PC-3 (cell line): ENCODE data around the gene SAA4. TPM values are rescaled to one million over a fixed set of nuclear protein-coding genes. Genes with fewer than 3 reads are reported as not detected.
"Not testable (repeated sequence)": the region's sequence is repeated elsewhere in the genome, so short reads cannot be mapped to it uniquely, and the experiment has no call there.

Experiments
- ATAC-seq: fragments of 200-7000 bp; cut with Tn5 transposase; 2 replicates; pipeline ENCODE4 v1.9.1; 2020; ENCODE audit warnings: mild to moderate bottlenecking, moderate library complexity
- BruUV-seq: library from RNA; stranded (reverse); fragments of 400-500 nt; replicated peaks from 2 replicates; lab custom pipeline; 2021; lab: Mats Ljungman, UMichigan
- CTCF ChIA-PET: fragments of 300-600 bp; sonication (Branson Sonifier 250); formaldehyde crosslinking; loops from one replicate; lab custom pipeline; 2022; ENCODE audit warnings: antibody characterized with exemption; lab: Charles Lee
- POLR2A ChIA-PET: fragments of 300-600 bp; sonication (Branson Sonifier 250); formaldehyde crosslinking; loops from one replicate; lab custom pipeline; 2022; ENCODE audit warnings: antibody characterized with exemption; ENCODE audit not compliant: unreplicated experiment; lab: Charles Lee
- DNase-seq: peaks from one replicate; pipeline ENCODE4 v3.0.0-alpha.2; 2015
- H2AFZ ChIP-seq: fragments of 300-600 bp; sonication (generic); 2 replicates; pipeline ENCODE4 v1.6.0; 2016; ENCODE audit warnings: antibody characterized with exemption, low read length
- H3F3A ChIP-seq: fragments of 300-600 bp; sonication (generic); one replicate; pipeline ENCODE4 v1.6.0; 2017; ENCODE audit warnings: antibody characterized with exemption, low read length, control low read depth, mild to moderate bottlenecking; ENCODE audit not compliant: unreplicated experiment
- H3K27ac ChIP-seq: fragments of 300-600 bp; sonication (generic); 2 replicates; pipeline ENCODE4 v1.5.1; 2016; ENCODE audit warnings: mild to moderate bottlenecking, low read length
- H3K27me3 ChIP-seq: fragments of 300-600 bp; sonication (generic); 2 replicates; pipeline ENCODE4 v1.6.1; 2016; ENCODE audit warnings: low read length, mixed read lengths
- H3K36me3 ChIP-seq: fragments of 300-600 bp; sonication (generic); 2 replicates; pipeline ENCODE4 v1.6.1; 2016; ENCODE audit warnings: low read depth, mixed run types, low read length, mixed read lengths
- H3K4me1 ChIP-seq: fragments of 300-600 bp; sonication (generic); 2 replicates; pipeline ENCODE4 v1.5.1; 2016; ENCODE audit warnings: low read length; ENCODE audit not compliant: insufficient read depth
- H3K4me2 ChIP-seq: fragments of 300-600 bp; sonication (generic); 2 replicates; pipeline ENCODE4 v1.6.0; 2016; ENCODE audit warnings: low read length
- H3K4me3 ChIP-seq: fragments of 300-600 bp; sonication (generic); 2 replicates; pipeline ENCODE4 v1.5.1; 2016; ENCODE audit warnings: mild to moderate bottlenecking, low read length, mixed read lengths
- H3K79me2 ChIP-seq: fragments of 300-600 bp; sonication (generic); 2 replicates; pipeline ENCODE4 v1.6.1; 2017; ENCODE audit warnings: low read length, mixed read lengths
- H3K9ac ChIP-seq: fragments of 300-600 bp; sonication (generic); 2 replicates; pipeline ENCODE4 v1.6.0; 2016; ENCODE audit warnings: mild to moderate bottlenecking, low read length
- H3K9me2 ChIP-seq: fragments of 300-600 bp; sonication (generic); replicated peaks from 2 replicates; pipeline ENCODE4 v1.6.1; 2016; ENCODE audit warnings: mixed run types, low read length, mixed read lengths
- H3K9me3 ChIP-seq: fragments of 300-600 bp; sonication (generic); 2 replicates; pipeline ENCODE4 v1.6.1; 2016; ENCODE audit warnings: low read length, mixed read lengths
- H4K20me1 ChIP-seq: fragments of 300-600 bp; sonication (generic); 2 replicates; pipeline ENCODE4 v1.6.1; 2016; ENCODE audit warnings: low read length, mixed read lengths
- CTCF ChIP-seq: fragments of 300-600 bp; sonication (generic); conservative IDR thresholded peaks from 2 replicates; pipeline ENCODE4 v1.5.1; 2017; ENCODE audit warnings: antibody characterized with exemption, low read depth, mild to moderate bottlenecking, low read length
- EZH2 ChIP-seq: fragments of 300-600 bp; sonication (generic); IDR thresholded peaks from one replicate; pipeline ENCODE4 v1.6.1; 2017; ENCODE audit warnings: antibody characterized with exemption, mild to moderate bottlenecking, low read length; ENCODE audit not compliant: unreplicated experiment
- EZH2phosphoT487 ChIP-seq: fragments of 300-600 bp; sonication (generic); IDR thresholded peaks from 2 replicates; pipeline ENCODE4 v1.6.1; 2018; ENCODE audit warnings: mild to moderate bottlenecking, antibody characterized with exemption, low read length, borderline replicate concordance
- intact Hi-C: fragments of 100-400 bp; cut with micrococcal nuclease; formaldehyde crosslinking; loops from 2 replicates; pipeline ENCODE4 v1.9.0; 2023
- total RNA-seq: library from RNA; depleted of rRNA; stranded (reverse); fragments of >200 nt; gene quantifications from 2 replicates; pipeline ENCODE4 v1.2.3, GENCODE V29; 2014

The SAA4 gene
- total RNA-seq, 1 experiment from 2014 or later = not detected

DNA sequence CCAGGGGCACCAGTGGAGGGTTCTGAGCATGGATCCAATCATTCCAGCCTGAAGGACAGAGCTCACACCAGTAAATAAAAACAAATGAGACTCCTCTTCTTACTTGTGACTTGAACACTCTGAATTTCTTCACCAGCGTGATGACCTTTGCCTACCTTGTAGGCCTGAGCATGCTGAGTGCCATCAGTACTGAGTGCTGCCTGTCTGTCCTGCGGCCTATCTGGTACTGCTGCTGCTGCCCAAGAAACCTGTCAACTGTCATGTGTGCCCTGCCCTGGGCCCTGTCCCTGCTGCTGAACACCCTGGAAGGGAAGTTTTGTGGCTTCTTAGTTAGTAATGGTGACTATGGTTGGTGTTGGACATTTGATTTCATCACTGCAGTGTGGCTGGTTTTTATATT lies 40.1 kb downstream of the SAA4 start:
- Histone ChIP-seq H3K79me2 (no peaks in the 10 kb centered on the region), H3K9ac (no peak overlapping the region), H3K36me3 (no peaks in the 10 kb centered on the region), H2AFZ (no peak overlapping the region), H4K20me1 (no peaks in the 10 kb centered on the region), H3K9me2 (no peaks in the 10 kb centered on the region), H3K9me3 (no peaks in the 10 kb centered on the region), H3F3A (no peaks in the 10 kb centered on the region), H3K4me3 (no peak overlapping the region), H3K4me2 (no peak overlapping the region), H3K27me3 (peaks cover 21% of the 10 kb centered on the region), H3K4me1 (no peaks in the 10 kb centered on the region), H3K27ac (no peak overlapping the region)
- intact Hi-C loops = no loop called here
- no TSS peak for BruUV-seq
- CTCF ChIA-PET = no interaction called here
- ATAC-seq (no peak), DNase-seq (no peak)
- POLR2A ChIA-PET = no interaction called here
- TF ChIP-seq EZH2 (no peak), CTCF (no peak), EZH2phosphoT487 (no peak)

DNA sequence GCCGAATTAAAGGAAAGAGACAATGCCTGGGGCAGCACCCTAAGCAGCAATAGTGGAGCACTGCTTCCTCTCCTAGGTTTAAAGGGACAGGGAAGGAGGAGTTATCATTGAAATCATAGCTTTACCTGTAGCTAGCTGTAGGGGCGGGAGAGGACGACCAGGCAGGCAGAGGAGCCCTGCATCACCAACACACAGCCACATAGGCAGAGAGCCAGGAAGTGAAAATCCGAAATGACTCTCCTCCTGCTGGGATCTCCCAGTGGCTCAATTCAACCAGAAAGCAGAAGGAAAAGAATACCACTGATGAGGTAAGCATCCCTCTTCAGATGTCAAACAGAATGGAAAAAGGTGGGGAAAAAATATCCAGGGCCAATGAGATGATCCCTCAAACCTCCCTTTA lies 43.6 kb downstream of the SAA4 start:
- no peak for TF ChIP-seq EZH2
- no peak for TF ChIP-seq CTCF
- TF ChIP-seq EZH2phosphoT487 = no peak
- no peak overlapping the region for H2AFZ ChIP-seq
- H3K9ac ChIP-seq = no peak overlapping the region
- no peak overlapping the region for H3K4me3 ChIP-seq
- ATAC-seq (no peak), DNase-seq (peak; percentile 7)
- H3K4me2 ChIP-seq = no peak overlapping the region
- H3F3A ChIP-seq = no peaks in the 10 kb centered on the region
- H3K9me2 ChIP-seq = no peaks in the 10 kb centered on the region
- no peaks in the 10 kb centered on the region for H3K79me2 ChIP-seq
- H3K36me3 ChIP-seq = no peaks in the 10 kb centered on the region
- H4K20me1 ChIP-seq = no peaks in the 10 kb centered on the region
- ChIA-PET CTCF (no interaction called here), POLR2A (no interaction called here)
- H3K27ac ChIP-seq = no peak overlapping the region
- no peaks in the 10 kb centered on the region for H3K4me1 ChIP-seq
- H3K9me3 ChIP-seq = no peaks in the 10 kb centered on the region
- intact Hi-C loops = no loop called here
- no TSS peak for BruUV-seq
- H3K27me3 ChIP-seq = peaks cover 30% of the 10 kb centered on the region

- Histone ChIP-seq H3K36me3 (no peaks in the 10 kb centered on the region), H3K4me1 (no peaks in the 10 kb centered on the region), H2AFZ (no peak overlapping the region), H4K20me1 (no peaks in the 10 kb centered on the region), H3K4me2 (no peak overlapping the region), H3F3A (no peaks in the 10 kb centered on the region), H3K9me2 (no peaks in the 10 kb centered on the region), H3K9ac (no peak overlapping the region), H3K79me2 (no peaks in the 10 kb centered on the region), H3K27ac (no peak overlapping the region), H3K9me3 (no peaks in the 10 kb centered on the region), H3K4me3 (no peak overlapping the region), H3K27me3 (peaks cover 33% of the 10 kb centered on the region)
- BruUV-seq = no TSS peak
- intact Hi-C loops = no loop called here
- DNase-seq = no peak
- ChIA-PET POLR2A (no interaction called here), CTCF (no interaction called here)
- ATAC-seq = no peak
- TF ChIP-seq EZH2 (no peak), EZH2phosphoT487 (no peak), CTCF (no peak)
Measured at GRCh38 chr11:18191376-18191775, 45.2 kb downstream of the SAA4 start.

DNA sequence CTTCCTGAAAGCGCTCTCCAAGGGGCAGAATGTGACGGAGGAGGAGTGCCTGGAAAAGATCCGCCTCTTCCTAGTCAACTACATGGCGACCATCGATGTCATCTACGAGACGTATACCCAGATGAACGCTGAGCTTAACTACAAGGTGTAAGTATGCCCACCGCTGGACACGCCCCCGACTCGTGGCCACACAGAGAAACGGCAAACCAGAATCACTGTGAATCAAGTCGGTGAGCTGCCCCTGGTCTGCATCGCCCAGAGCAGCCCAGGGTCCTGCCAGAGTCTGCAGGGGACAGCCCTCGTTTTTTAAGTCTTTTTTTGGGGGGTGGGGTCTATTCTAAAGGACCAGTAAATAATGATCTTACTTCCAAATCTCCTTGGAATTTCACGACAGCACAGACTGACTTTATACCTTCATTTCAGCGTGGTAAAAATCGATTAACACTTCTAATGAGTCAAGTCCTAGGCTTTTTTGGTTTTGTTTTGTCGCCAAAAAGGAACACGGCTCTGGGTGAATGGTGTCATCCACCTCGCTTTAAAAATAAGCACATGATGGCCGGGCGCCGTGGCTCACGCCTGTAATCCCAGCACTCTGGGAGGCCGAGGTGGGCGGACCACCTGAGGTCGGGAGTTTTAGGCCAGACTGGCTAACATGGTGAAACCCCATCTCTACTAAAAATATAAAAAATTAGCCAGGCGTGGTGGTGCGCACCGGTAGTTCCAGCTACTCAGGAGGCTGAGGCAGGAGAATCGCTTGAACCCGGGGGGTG lies 46.9 kb downstream of the SAA4 start:
- H3K9me3 ChIP-seq, H3K36me3 ChIP-seq, H2AFZ ChIP-seq, H3K9ac ChIP-seq, BruUV-seq, intact Hi-C loops, ATAC-seq, H3F3A ChIP-seq, H3K4me3 ChIP-seq, H3K79me2 ChIP-seq, POLR2A ChIA-PET, H4K20me1 ChIP-seq, H3K4me1 ChIP-seq, DNase-seq, H3K9me2 ChIP-seq, H3K4me2 ChIP-seq, CTCF ChIA-PET, H3K27ac ChIP-seq: not testable (repeated sequence)
- H3K27me3 ChIP-seq = peaks cover 36% of the 10 kb centered on the region
